PC-3 (cell line): ENCODE data around the gene ZNF681. TPM values are rescaled to one million over a fixed set of nuclear protein-coding genes. Genes with fewer than 3 reads are reported as not detected.
A peak's percentile ranks its signal among the peaks of the same experiment; 100 is the strongest.

Experiments
- ATAC-seq: fragments of 200-7000 bp; cut with Tn5 transposase; 2 replicates; pipeline ENCODE4 v1.9.1; 2020; ENCODE audit warnings: mild to moderate bottlenecking, moderate library complexity
- BruUV-seq: library from RNA; stranded (reverse); fragments of 400-500 nt; replicated peaks from 2 replicates; lab custom pipeline; 2021; lab: Mats Ljungman, UMichigan
- CTCF ChIA-PET: fragments of 300-600 bp; sonication (Branson Sonifier 250); formaldehyde crosslinking; loops from one replicate; lab custom pipeline; 2022; ENCODE audit warnings: antibody characterized with exemption; lab: Charles Lee
- POLR2A ChIA-PET: fragments of 300-600 bp; sonication (Branson Sonifier 250); formaldehyde crosslinking; loops from one replicate; lab custom pipeline; 2022; ENCODE audit warnings: antibody characterized with exemption; ENCODE audit not compliant: unreplicated experiment; lab: Charles Lee
- DNase-seq: peaks from one replicate; pipeline ENCODE4 v3.0.0-alpha.2; 2015
- H2AFZ ChIP-seq: fragments of 300-600 bp; sonication (generic); 2 replicates; pipeline ENCODE4 v1.6.0; 2016; ENCODE audit warnings: antibody characterized with exemption, low read length
- H3F3A ChIP-seq: fragments of 300-600 bp; sonication (generic); one replicate; pipeline ENCODE4 v1.6.0; 2017; ENCODE audit warnings: antibody characterized with exemption, low read length, control low read depth, mild to moderate bottlenecking; ENCODE audit not compliant: unreplicated experiment
- H3K27ac ChIP-seq: fragments of 300-600 bp; sonication (generic); 2 replicates; pipeline ENCODE4 v1.5.1; 2016; ENCODE audit warnings: mild to moderate bottlenecking, low read length
- H3K27me3 ChIP-seq: fragments of 300-600 bp; sonication (generic); 2 replicates; pipeline ENCODE4 v1.6.1; 2016; ENCODE audit warnings: low read length, mixed read lengths
- H3K36me3 ChIP-seq: fragments of 300-600 bp; sonication (generic); 2 replicates; pipeline ENCODE4 v1.6.1; 2016; ENCODE audit warnings: low read depth, mixed run types, low read length, mixed read lengths
- H3K4me1 ChIP-seq: fragments of 300-600 bp; sonication (generic); 2 replicates; pipeline ENCODE4 v1.5.1; 2016; ENCODE audit warnings: low read length; ENCODE audit not compliant: insufficient read depth
- H3K4me2 ChIP-seq: fragments of 300-600 bp; sonication (generic); 2 replicates; pipeline ENCODE4 v1.6.0; 2016; ENCODE audit warnings: low read length
- H3K4me3 ChIP-seq: fragments of 300-600 bp; sonication (generic); 2 replicates; pipeline ENCODE4 v1.5.1; 2016; ENCODE audit warnings: mild to moderate bottlenecking, low read length, mixed read lengths
- H3K79me2 ChIP-seq: fragments of 300-600 bp; sonication (generic); 2 replicates; pipeline ENCODE4 v1.6.1; 2017; ENCODE audit warnings: low read length, mixed read lengths
- H3K9ac ChIP-seq: fragments of 300-600 bp; sonication (generic); 2 replicates; pipeline ENCODE4 v1.6.0; 2016; ENCODE audit warnings: mild to moderate bottlenecking, low read length
- H3K9me2 ChIP-seq: fragments of 300-600 bp; sonication (generic); replicated peaks from 2 replicates; pipeline ENCODE4 v1.6.1; 2016; ENCODE audit warnings: mixed run types, low read length, mixed read lengths
- H3K9me3 ChIP-seq: fragments of 300-600 bp; sonication (generic); 2 replicates; pipeline ENCODE4 v1.6.1; 2016; ENCODE audit warnings: low read length, mixed read lengths
- H4K20me1 ChIP-seq: fragments of 300-600 bp; sonication (generic); 2 replicates; pipeline ENCODE4 v1.6.1; 2016; ENCODE audit warnings: low read length, mixed read lengths
- EZH2 ChIP-seq: fragments of 300-600 bp; sonication (generic); IDR thresholded peaks from one replicate; pipeline ENCODE4 v1.6.1; 2017; ENCODE audit warnings: antibody characterized with exemption, mild to moderate bottlenecking, low read length; ENCODE audit not compliant: unreplicated experiment
- EZH2phosphoT487 ChIP-seq: fragments of 300-600 bp; sonication (generic); IDR thresholded peaks from 2 replicates; pipeline ENCODE4 v1.6.1; 2018; ENCODE audit warnings: mild to moderate bottlenecking, antibody characterized with exemption, low read length, borderline replicate concordance
- intact Hi-C: fragments of 100-400 bp; cut with micrococcal nuclease; formaldehyde crosslinking; loops from 2 replicates; pipeline ENCODE4 v1.9.0; 2023
- total RNA-seq: library from RNA; depleted of rRNA; stranded (reverse); fragments of >200 nt; gene quantifications from 2 replicates; pipeline ENCODE4 v1.2.3, GENCODE V29; 2014
- TF ChIP-seq, protein P1 (sequence below): fragments of 300-600 bp; sonication (generic); conservative IDR thresholded peaks from 2 replicates; pipeline ENCODE4 v1.5.1; 2017; ENCODE audit warnings: antibody characterized with exemption, low read depth, mild to moderate bottlenecking, low read length

Gene ZNF681
- total RNA-seq, 1 experiment from 2014 or later = 2.6 TPM

DNA sequence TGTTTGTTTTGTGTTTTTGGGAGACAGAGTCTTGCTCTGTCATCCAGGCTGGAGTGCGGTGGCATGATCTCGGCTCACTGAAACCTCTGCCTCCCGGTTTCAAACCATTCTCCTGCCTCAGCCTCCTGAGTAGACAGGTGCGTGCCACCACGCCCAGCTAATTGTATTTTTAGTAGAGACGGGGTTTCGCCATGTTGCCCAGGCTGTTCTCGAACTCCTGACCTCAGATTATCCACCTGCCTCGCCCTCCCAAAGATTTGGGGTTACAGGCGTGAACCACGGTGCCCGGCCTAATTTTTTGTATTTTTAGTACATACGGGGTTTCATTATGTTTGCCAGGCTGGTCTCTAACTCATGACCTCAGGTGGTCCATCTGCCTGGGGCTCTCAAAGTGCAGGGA is 8.3 kb upstream of the ZNF681 start:
- Histone ChIP-seq H3K9me2 (no peaks in the 10 kb centered on the region), H3K4me2 (no peak overlapping the region), H3K4me1 (peaks cover 17% of the 10 kb centered on the region), H3K36me3 (peaks cover 52% of the 10 kb centered on the region), H2AFZ (no peak overlapping the region), H3F3A (no peaks in the 10 kb centered on the region), H4K20me1 (no peaks in the 10 kb centered on the region), H3K9ac (no peak overlapping the region), H3K27ac (no peak overlapping the region), H3K9me3 (no peaks in the 10 kb centered on the region; the same call in 1 of the 2 replicates), H3K79me2 (peaks cover 73% of the 10 kb centered on the region), H3K27me3 (no peaks in the 10 kb centered on the region), H3K4me3 (no peak overlapping the region)
- no TSS peak for BruUV-seq
- ChIA-PET POLR2A (no interaction called here), CTCF (no interaction called here)
- no peak for TF ChIP-seq EZH2
- TF ChIP-seq, protein P1, sequence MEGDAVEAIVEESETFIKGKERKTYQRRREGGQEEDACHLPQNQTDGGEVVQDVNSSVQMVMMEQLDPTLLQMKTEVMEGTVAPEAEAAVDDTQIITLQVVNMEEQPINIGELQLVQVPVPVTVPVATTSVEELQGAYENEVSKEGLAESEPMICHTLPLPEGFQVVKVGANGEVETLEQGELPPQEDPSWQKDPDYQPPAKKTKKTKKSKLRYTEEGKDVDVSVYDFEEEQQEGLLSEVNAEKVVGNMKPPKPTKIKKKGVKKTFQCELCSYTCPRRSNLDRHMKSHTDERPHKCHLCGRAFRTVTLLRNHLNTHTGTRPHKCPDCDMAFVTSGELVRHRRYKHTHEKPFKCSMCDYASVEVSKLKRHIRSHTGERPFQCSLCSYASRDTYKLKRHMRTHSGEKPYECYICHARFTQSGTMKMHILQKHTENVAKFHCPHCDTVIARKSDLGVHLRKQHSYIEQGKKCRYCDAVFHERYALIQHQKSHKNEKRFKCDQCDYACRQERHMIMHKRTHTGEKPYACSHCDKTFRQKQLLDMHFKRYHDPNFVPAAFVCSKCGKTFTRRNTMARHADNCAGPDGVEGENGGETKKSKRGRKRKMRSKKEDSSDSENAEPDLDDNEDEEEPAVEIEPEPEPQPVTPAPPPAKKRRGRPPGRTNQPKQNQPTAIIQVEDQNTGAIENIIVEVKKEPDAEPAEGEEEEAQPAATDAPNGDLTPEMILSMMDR = no peak
- TF ChIP-seq EZH2phosphoT487 = no peak
- intact Hi-C loops = no loop called here
- no peak for DNase-seq
- ATAC-seq = no peak

DNA sequence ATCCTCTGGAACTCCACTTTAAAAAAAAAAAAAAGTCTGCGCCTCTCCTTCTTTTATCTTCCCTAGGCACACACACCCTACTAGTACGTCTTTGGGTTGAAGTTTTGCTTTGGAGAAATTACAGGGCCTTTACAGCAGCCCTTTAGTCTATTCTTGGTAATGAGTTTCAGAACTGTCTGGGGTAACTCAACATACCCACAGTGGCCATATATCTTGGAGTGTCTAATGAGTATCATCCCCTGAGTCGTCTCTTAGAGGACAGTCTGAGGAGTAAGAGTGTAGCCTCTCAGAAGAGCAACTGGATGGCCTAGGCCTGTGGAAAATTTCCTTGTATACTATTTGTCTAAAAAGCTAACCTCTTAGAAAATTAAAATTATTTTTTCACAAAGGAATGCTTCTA is 6.1 kb upstream of the ZNF681 start:
- no peak for DNase-seq
- Histone ChIP-seq H2AFZ (no peak overlapping the region), H3K79me2 (peaks cover 62% of the 10 kb centered on the region), H3K9me2 (no peaks in the 10 kb centered on the region), H3F3A (no peaks in the 10 kb centered on the region), H4K20me1 (no peaks in the 10 kb centered on the region), H3K27ac (no peak overlapping the region), H3K36me3 (peaks cover 37% of the 10 kb centered on the region), H3K9ac (no peak overlapping the region), H3K4me1 (no peaks in the 10 kb centered on the region; the same call in 1 of the 2 replicates), H3K4me3 (peak overlapping the region; percentile 89), H3K4me2 (peak overlapping the region; percentile 94; the same call in 1 of the 2 replicates), H3K9me3 (no peaks in the 10 kb centered on the region; the same call in 1 of the 2 replicates), H3K27me3 (no peaks in the 10 kb centered on the region)
- intact Hi-C loops = loop anchor here (5.0 kb wide), 1 partner anchor 77 kb away; the partner anchor contains the start of gene ZNF675
- no peak for ATAC-seq
- BruUV-seq = no TSS peak
- TF ChIP-seq EZH2 (no peak), EZH2phosphoT487 (no peak)
- TF ChIP-seq, protein P1 = no peak
- POLR2A ChIA-PET = no interaction called here
- CTCF ChIA-PET = no interaction called here

DNA sequence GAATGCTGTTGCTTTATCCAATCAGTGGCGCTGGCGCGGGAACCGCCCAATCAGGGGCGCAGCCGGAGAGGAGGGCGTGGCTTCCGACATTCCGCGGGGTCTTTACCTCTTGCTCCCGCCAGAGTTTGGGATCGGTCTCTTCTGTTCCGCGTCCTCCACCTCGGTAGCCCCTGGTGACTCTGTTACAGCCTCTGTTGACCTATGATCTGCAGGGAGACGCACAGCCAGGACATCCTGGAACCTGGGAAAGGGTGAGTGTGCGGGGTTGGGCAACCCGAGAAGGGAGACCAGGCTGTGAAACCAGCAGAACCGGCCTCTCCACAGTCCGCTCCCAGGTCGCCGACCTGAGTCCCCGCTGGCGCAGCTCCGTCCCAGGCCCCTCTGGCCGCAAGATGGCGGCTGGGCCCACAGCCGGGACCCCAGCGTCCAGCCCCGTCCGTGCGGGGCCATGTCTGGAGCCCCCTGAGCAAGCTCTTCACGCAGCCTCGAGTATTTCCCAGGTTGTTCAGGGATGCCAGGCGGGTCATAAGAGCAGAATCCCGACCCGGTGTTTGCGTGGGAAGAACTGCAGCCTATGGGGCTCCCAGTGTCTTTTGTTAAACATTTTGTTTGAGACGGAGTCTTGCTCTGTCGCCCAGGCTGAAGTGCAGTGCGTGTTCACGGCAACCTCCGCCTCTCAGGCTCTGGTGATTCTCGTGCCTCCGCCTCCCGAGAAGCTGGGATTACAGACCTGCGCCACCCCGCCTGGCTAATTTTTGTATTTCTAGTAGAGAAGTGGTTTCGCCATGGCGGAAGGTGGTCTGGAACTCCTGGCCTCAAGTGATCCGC is 4.4 kb upstream of the ZNF681 start:
- Histone ChIP-seq H3K9me2 (no peaks in the 10 kb centered on the region), H4K20me1 (no peaks in the 10 kb centered on the region), H3K4me2 (peak overlapping the region; percentile 94), H3K36me3 (peaks cover 23% of the 10 kb centered on the region), H3K4me1 (no peaks in the 10 kb centered on the region), H2AFZ (peak overlapping the region; percentile 90), H3F3A (no peaks in the 10 kb centered on the region), H3K27ac (peak overlapping the region; percentile 86), H3K9ac (peak overlapping the region; percentile 93), H3K79me2 (peaks cover 49% of the 10 kb centered on the region), H3K4me3 (peak overlapping the region; percentile 89), H3K9me3 (no peaks in the 10 kb centered on the region), H3K27me3 (no peaks in the 10 kb centered on the region)
- intact Hi-C loops = loop anchor here (5.0 kb wide), 1 partner anchor 76 kb away; the partner anchor contains the start of gene ZNF675
- DNase-seq = peak; percentile 86
- TF ChIP-seq, protein P1 = no peak
- TF ChIP-seq EZH2 (no peak), EZH2phosphoT487 (no peak)
- ChIA-PET POLR2A (no interaction called here), CTCF (no interaction called here)
- TSS peak; percentile 41 for BruUV-seq
- ATAC-seq = peak; percentile 70
